Heart left ventricle (tissue), 16 donors: Measurements from ENCODE around the gene CMKLR1. TPM values are rescaled to one million over a fixed set of nuclear protein-coding genes. Genes with fewer than 3 reads are reported as not detected.

ENCODE experiments used
- ATAC-seq, 4 donors: fragments of 200-7000 bp; cut with Tn5 transposase; one replicate each; pipeline ENCODE4 v1.9.1; 2020 to 2022; ENCODE audit warnings: moderate library complexity in 4 of 4, mild to moderate bottlenecking in 3 of 4, moderate number of reproducible peaks in 1 of 4
- DNase-seq, 5 donors: peaks; one replicate each; pipeline ENCODE4 v3.0.0-alpha.2; 2020
- H3K27ac ChIP-seq, 12 donors: fragments of 200-600 bp; sonication (generic) in 4 of 12; one replicate each; pipeline versions ENCODE4 v1.5.0 to v1.8.0; 2016 to 2022; ENCODE audit warnings: mild to moderate bottlenecking in 2 of 12
- H3K27me3 ChIP-seq, 9 donors: fragments of 200-600 bp; sonication (generic) in 2 of 9; one replicate each; pipeline versions ENCODE4 v1.5.1 to v1.8.0; 2016 to 2022; ENCODE audit warnings: mild to moderate bottlenecking in 3 of 9
- H3K36me3 ChIP-seq, 9 donors: fragments of 200-600 bp; sonication (generic) in 2 of 9; one replicate each; pipeline versions ENCODE4 v1.5.0 to v1.8.0; 2018 to 2022; ENCODE audit warnings: mild to moderate bottlenecking in 2 of 9
- H3K4me1 ChIP-seq, 12 donors: fragments of 200-600 bp; sonication (generic) in 4 of 12; one replicate each; pipeline versions ENCODE4 v1.5.0 to v1.8.0; 2016 to 2022; ENCODE audit warnings: mild to moderate bottlenecking in 3 of 12
- H3K4me3 ChIP-seq, 12 donors: fragments of 200-600 bp; sonication (generic) in 4 of 12; one replicate each; pipeline versions ENCODE4 v1.5.0 to v1.8.0; 2017 to 2022; ENCODE audit warnings: mild to moderate bottlenecking in 9 of 12, moderate library complexity in 4 of 12
- H3K9me3 ChIP-seq, 12 donors: fragments of 200-600 bp; sonication (generic) in 4 of 12; one replicate each; pipeline versions ENCODE4 v1.5.0 to v1.8.0; 2016 to 2022; ENCODE audit warnings: mild to moderate bottlenecking in 1 of 12
- CTCF ChIP-seq, 12 donors: fragments of 200-600 bp; sonication (generic) in 4 of 12; IDR thresholded peaks; one replicate each; pipeline versions ENCODE4 v1.5.0 to v1.8.0; 2018 to 2022; ENCODE audit warnings: antibody characterized with exemption in 12 of 12, mild to moderate bottlenecking in 5 of 12
- POLR2A ChIP-seq, 2 donors: fragments of 450-650 bp; IDR thresholded peaks; one replicate each; pipeline ENCODE4 v1.6.1; 2017; ENCODE audit warnings: antibody characterized with exemption in 2 of 2, mild to moderate bottlenecking in 2 of 2, moderate library complexity in 2 of 2
- WGBS, 4 donors: extraction: QIAGEN DNeasy Blood & Tissue Kit in 2 of 4; methylation state at CpG; one replicate each; pipeline versions ENCODE4 v1.1.5 to v1.1.7; 2013 to 2018; 5-methylcytosine and 5-hydroxymethylcytosine counted together
- intact Hi-C, 10 donors: fragments of 100-400 bp; cut with DNase I; formaldehyde crosslinking; loops; one replicate each; pipeline versions ENCODE4 v1.11.1 to v1.14.2; 2022
- polyA plus RNA-seq, 2 donors: library from polyadenylated mRNA; stranded (reverse); fragments of 200-250 nt; gene quantifications; one replicate each; pipeline ENCODE4 v1.2.3, GENCODE V29; 2013
- total RNA-seq, 9 donors: library from RNA; depleted of rRNA in 2 of 9; stranded (reverse); fragments of >200 nt in 2 of 9; fragmentation: NEBNext Ultra II Directional in 3 of 9; extraction: Animal tissue kit (Norgen Biotek cat#: 25700) in 3 of 9; gene quantifications; one replicate each; pipeline versions ENCODE4 v1.1.0 to v1.2.4, GENCODE V29; 2016 to 2023
- donor health status: ischemic (EF 13 %, LVEDD 7.1; RV severe dilation, severe dysfunction).
- donor health status: healthy with polysubstance abuse.
- donor health status: DM: no; HTN: yes; CAD: no.
- donor health status: DM: no; HTN: no; CAD: no.
- donor health status: ischemic (EF 25% LVEDD 6.9; RV normal size, moderate dysfunction).
- donor health status: ischemic (EF 25% LVEDD 5.7; RV mildly dilated, moderate dysfunction).
- donor health status: healthy.
- donor health status: DM: yes; HTN: yes; CAD: no.
- donor health status: ischemic (EF 35%, LVEDD 5.7; RV mildly dilated, moderate dysfunction).
- donor health status: nonischemic (EF 11% LVEDD 7.7; RV severe dilation, severe dysfunction).
- donor health status: DM: yes; HTN: yes; CAD: no.
- donor health status: PGD.
- donor health status: ischemic (EF 29% LVEDD 5.4; RV normal size, mild dysfunction).
- donor health status: nonischemic (EF 23%, LVEDD 6.1; RV moderate dilation, normal function).

The CMKLR1 gene
- total and polyA plus RNA-seq, 11 donors, result 2.0 to 47.3 (median 7.0) TPM

GRCh38 chr12:108271951-108272872 lies 66.9 kb downstream of the CMKLR1 start:
- Histone ChIP-seq H3K36me3 (no peaks in the 10 kb centered on the region), H3K4me1 (peaks cover 0 to 8% (median 0%) of the 10 kb centered on the region in 12 donors), H3K27me3 (no peaks in the 10 kb centered on the region), H3K27ac (no peak overlapping the region), H3K4me3 (no peak overlapping the region), H3K9me3 (peaks cover 0 to 5% (median 0%) of the 10 kb centered on the region in 12 donors)
- ATAC-seq (no peak), DNase-seq (no peak)
- intact Hi-C loops, result no loop called here
- WGBS, 4 donors, result 51 to 60% (median 54%) methylated on average over 6 of the region's 6 CpGs
- TF ChIP-seq POLR2A (IDR thresholded peaks at IDR 0.05) (no peak), CTCF (IDR thresholded peaks at IDR 0.05) (no peak)

- H3K36me3 ChIP-seq, result no peaks in the 10 kb centered on the region
- H3K4me1 ChIP-seq, result peaks cover 0 to 8% (median 0%) of the 10 kb centered on the region in 12 donors
- DNase-seq (no peak), ATAC-seq (no peak)
- H3K27ac ChIP-seq, result no peak overlapping the region
- 39 to 49% (median 46%) methylated on average over 2 of the region's 2 CpGs for WGBS, 4 donors
- no peak overlapping the region for H3K4me3 ChIP-seq
- H3K9me3 ChIP-seq, result peaks cover 0 to 5% (median 0%) of the 10 kb centered on the region in 12 donors
- intact Hi-C loops, result no loop called here
- H3K27me3 ChIP-seq, result no peaks in the 10 kb centered on the region
- TF ChIP-seq POLR2A (IDR thresholded peaks at IDR 0.05), result no peak
- TF ChIP-seq CTCF (IDR thresholded peaks at IDR 0.05), result no peak
These were observed 68.3 kb downstream of the CMKLR1 start for GRCh38 chr12:108270849-108271143.

- TF ChIP-seq CTCF (IDR thresholded peaks at IDR 0.05) (no peak), POLR2A (IDR thresholded peaks at IDR 0.05) (no peak)
- no peak for DNase-seq
- Histone ChIP-seq H3K27ac (no peak overlapping the region), H3K36me3 (no peaks in the 10 kb centered on the region), H3K4me3 (no peak overlapping the region), H3K4me1 (peaks cover 0 to 8% (median 0%) of the 10 kb centered on the region in 12 donors), H3K27me3 (no peaks in the 10 kb centered on the region), H3K9me3 (peaks cover 0 to 5% (median 0%) of the 10 kb centered on the region in 12 donors)
- peak in 1 of 4 donors; percentile 36 for ATAC-seq
- 49 to 61% (median 59%) methylated on average over 2 of the region's 2 CpGs for WGBS, 4 donors
- intact Hi-C loops, result no loop called here
These were observed 68.9 kb downstream of the CMKLR1 start for GRCh38 chr12:108270035-108270848.

GRCh38 chr12:108269224-108269623 lies 69.9 kb downstream of the CMKLR1 start:
- Histone ChIP-seq H3K27ac (no peak overlapping the region), H3K9me3 (peaks cover 0 to 3% (median 0%) of the 10 kb centered on the region in 12 donors), H3K27me3 (no peaks in the 10 kb centered on the region), H3K4me1 (peaks cover 0 to 8% (median 0%) of the 10 kb centered on the region in 12 donors), H3K4me3 (no peak overlapping the region), H3K36me3 (no peaks in the 10 kb centered on the region)
- intact Hi-C loops, result no loop called here
- no peak for DNase-seq
- WGBS, 4 donors, result 85 to 91% (median 88%) methylated on average over 1 of the region's 1 CpG
- no peak for ATAC-seq
- TF ChIP-seq POLR2A (IDR thresholded peaks at IDR 0.05) (no peak), CTCF (IDR thresholded peaks at IDR 0.05) (no peak)
